ENCODE data around the gene MR1. TPM values are rescaled to one million over a fixed set of nuclear protein-coding genes. Genes with fewer than 3 reads are reported as not detected.

Gene MR1
- total RNA-seq = 4.2 to 5.5 TPM (median 4.7 TPM) in 3 replicates

- peak within 1 kb of the TSS; percentile 56 for H3K4me3 Mint-ChIP-seq
- H3K27ac Mint-ChIP-seq = peak within 1 kb of the TSS; percentile 87
- no peaks in the 10 kb centered on the region for H3K9me3 Mint-ChIP-seq
- H3K4me1 Mint-ChIP-seq = peaks cover 17% of the 10 kb centered on the region
- H3K36me3 Mint-ChIP-seq = no peaks in the 10 kb centered on the region
- H3K27me3 Mint-ChIP-seq (ENCODE audit: low read depth) = no peaks in the 10 kb centered on the region
- TF ChIP-seq CTCF (IDR thresholded peaks at IDR 0.05; ENCODE audit: unreplicated experiment) = no peak
- DNase-seq (ENCODE audit: low spot score in 2 of 2, unreplicated experiment in 2 of 2) = no peak
Observed at GRCh38 chr1:181033799-181034451, at the start of gene MR1. MR1 (plus strand) TSS chr1:181033983; CDS start chr1:181034008, 25 bp downstream.

GRCh38 chr1:180988253-180988752 lies 45.5 kb upstream of the MR1 start:
- DNase-seq (ENCODE audit: low spot score in 2 of 2, unreplicated experiment in 2 of 2) = no peak
- no peak overlapping the region for H3K4me3 Mint-ChIP-seq

GRCh38 chr1:180994262-180994661 lies 39.5 kb upstream of the MR1 start:
- Mint-ChIP-seq H3K27me3 (ENCODE audit: low read depth) (no peaks in the 10 kb centered on the region), H3K36me3 (peaks cover 34% of the 10 kb centered on the region), H3K9me3 (no peaks in the 10 kb centered on the region), H3K4me3 (no peak overlapping the region), H3K27ac (no peak overlapping the region), H3K4me1 (no peaks in the 10 kb centered on the region)
- no peak for DNase-seq (ENCODE audit: low spot score in 2 of 2, unreplicated experiment in 2 of 2)
- TF ChIP-seq CTCF (IDR thresholded peaks at IDR 0.05; ENCODE audit: unreplicated experiment) = no peak

More at GRCh38 chr1:180988253-180988752, 45.5 kb upstream of the MR1 start:
- no peak for TF ChIP-seq CTCF (IDR thresholded peaks at IDR 0.05; ENCODE audit: unreplicated experiment)
- peaks cover 55% of the 10 kb centered on the region for H3K36me3 Mint-ChIP-seq
- no peaks in the 10 kb centered on the region for H3K27me3 Mint-ChIP-seq (ENCODE audit: low read depth)
- H3K4me1 Mint-ChIP-seq = no peaks in the 10 kb centered on the region
- no peaks in the 10 kb centered on the region for H3K9me3 Mint-ChIP-seq
- no peak overlapping the region for H3K27ac Mint-ChIP-seq

- Mint-ChIP-seq H3K27me3 (ENCODE audit: low read depth) (no peaks in the 10 kb centered on the region), H3K4me3 (no peak overlapping the region), H3K27ac (no peak overlapping the region)
Observed at GRCh38 chr1:180997843-180998504, 35.8 kb upstream of the MR1 start.

GRCh38 chr1:181001091-181001780 lies 32.5 kb upstream of the MR1 start:
- H3K36me3 Mint-ChIP-seq = peaks cover 48% of the 10 kb centered on the region
- DNase-seq (ENCODE audit: low spot score in 2 of 2, unreplicated experiment in 2 of 2) = no peak
- no peaks in the 10 kb centered on the region for H3K27me3 Mint-ChIP-seq (ENCODE audit: low read depth)
- H3K4me3 Mint-ChIP-seq = no peak overlapping the region
- H3K9me3 Mint-ChIP-seq = peaks cover 6% of the 10 kb centered on the region
- peaks cover 9% of the 10 kb centered on the region for H3K4me1 Mint-ChIP-seq
- no peak for TF ChIP-seq CTCF (IDR thresholded peaks at IDR 0.05; ENCODE audit: unreplicated experiment)
- no peak overlapping the region for H3K27ac Mint-ChIP-seq

More at GRCh38 chr1:180997843-180998504, 35.8 kb upstream of the MR1 start:
- TF ChIP-seq CTCF (IDR thresholded peaks at IDR 0.05; ENCODE audit: unreplicated experiment) = no peak
- H3K36me3 Mint-ChIP-seq = peaks cover 40% of the 10 kb centered on the region
- peaks cover 9% of the 10 kb centered on the region for H3K4me1 Mint-ChIP-seq
- no peak for DNase-seq (ENCODE audit: low spot score in 2 of 2, unreplicated experiment in 2 of 2)
- H3K9me3 Mint-ChIP-seq = peaks cover 4% of the 10 kb centered on the region
